Measurements from ENCODE around the gene MTMR2.

DNA sequence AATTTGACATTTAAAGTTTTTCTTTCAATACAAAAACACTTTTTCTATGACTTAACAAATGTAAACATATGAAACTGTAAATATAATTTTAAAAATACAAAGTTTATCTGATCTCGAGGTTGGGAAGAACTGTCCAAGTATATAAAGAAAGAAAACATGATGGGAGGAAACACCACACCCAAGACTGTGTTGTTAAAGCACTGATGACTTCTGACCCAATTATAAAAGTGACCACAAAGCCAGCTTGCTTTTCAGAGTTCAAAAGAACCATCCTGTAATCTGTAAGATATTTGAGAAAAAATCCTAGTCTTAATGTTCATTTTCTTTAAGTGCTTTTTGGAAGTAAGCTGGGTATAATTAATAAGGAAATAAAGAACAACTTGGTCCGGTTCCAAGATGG lies 118.0 kb downstream of the MTMR2 start:
- TF ChIP-seq, protein P1, sequence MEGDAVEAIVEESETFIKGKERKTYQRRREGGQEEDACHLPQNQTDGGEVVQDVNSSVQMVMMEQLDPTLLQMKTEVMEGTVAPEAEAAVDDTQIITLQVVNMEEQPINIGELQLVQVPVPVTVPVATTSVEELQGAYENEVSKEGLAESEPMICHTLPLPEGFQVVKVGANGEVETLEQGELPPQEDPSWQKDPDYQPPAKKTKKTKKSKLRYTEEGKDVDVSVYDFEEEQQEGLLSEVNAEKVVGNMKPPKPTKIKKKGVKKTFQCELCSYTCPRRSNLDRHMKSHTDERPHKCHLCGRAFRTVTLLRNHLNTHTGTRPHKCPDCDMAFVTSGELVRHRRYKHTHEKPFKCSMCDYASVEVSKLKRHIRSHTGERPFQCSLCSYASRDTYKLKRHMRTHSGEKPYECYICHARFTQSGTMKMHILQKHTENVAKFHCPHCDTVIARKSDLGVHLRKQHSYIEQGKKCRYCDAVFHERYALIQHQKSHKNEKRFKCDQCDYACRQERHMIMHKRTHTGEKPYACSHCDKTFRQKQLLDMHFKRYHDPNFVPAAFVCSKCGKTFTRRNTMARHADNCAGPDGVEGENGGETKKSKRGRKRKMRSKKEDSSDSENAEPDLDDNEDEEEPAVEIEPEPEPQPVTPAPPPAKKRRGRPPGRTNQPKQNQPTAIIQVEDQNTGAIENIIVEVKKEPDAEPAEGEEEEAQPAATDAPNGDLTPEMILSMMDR (IDR thresholded peaks at IDR 0.05): no peak
- TF ChIP-seq EZH2phosphoT487 (IDR thresholded peaks at IDR 0.05; ENCODE audit: borderline replicate concordance, low read depth) (no peak), SMC3 (IDR thresholded peaks at IDR 0.05; ENCODE audit: low read depth, low read length) (no peak), FOXM1 (IDR thresholded peaks at IDR 0.05; ENCODE audit: low read depth) (no peak), POLR2AphosphoS5 (IDR thresholded peaks at IDR 0.05; ENCODE audit: low read depth, low read length) (no peak), YY1 (IDR thresholded peaks at IDR 0.05; ENCODE audit: low read depth) (no peak), SIN3A (IDR thresholded peaks at IDR 0.05; ENCODE audit: borderline replicate concordance, low read depth, low read length) (no peak), MXI1 (IDR thresholded peaks at IDR 0.05; ENCODE audit: low read depth, low read length) (no peak), NFIC (IDR thresholded peaks at IDR 0.05; ENCODE audit: borderline replicate concordance) (no peak), EP300 (IDR thresholded peaks at IDR 0.05; ENCODE audit: borderline replicate concordance in 1 of 2, low read depth in 1 of 2, low read length in 1 of 2) (no peak), TAF1 (IDR thresholded peaks at IDR 0.05; ENCODE audit: borderline replicate concordance, low read depth, low read length) (no peak), ELF1 (IDR thresholded peaks at IDR 0.05) (no peak)
